Effector memory CD4-positive, alpha-beta T cell (primary cell): ENCODE measurements around the gene AATF.

ENCODE experiments used
- DNase-seq, 3 donors: peaks; one replicate each; pipeline ENCODE4 v3.0.0-alpha.2; 2020
- H3K27ac ChIP-seq: 2 replicates; pipeline ENCODE4 v1.7.0; 2013; ENCODE audit warnings: mild to moderate bottlenecking, low read length, moderate library complexity; ENCODE audit not compliant: insufficient read depth, poor library complexity, severe bottlenecking
- H3K27me3 ChIP-seq: replicated peaks from 2 replicates; pipeline ENCODE4 v1.7.0; 2013; ENCODE audit warnings: mild to moderate bottlenecking, low read length; ENCODE audit not compliant: insufficient read depth, control insufficient read depth, poor library complexity, severe bottlenecking
- H3K36me3 ChIP-seq: 2 replicates; pipeline ENCODE4 v1.7.0; 2013; ENCODE audit warnings: mild to moderate bottlenecking, low read length, moderate library complexity; ENCODE audit not compliant: control insufficient read depth, insufficient read depth
- H3K4me1 ChIP-seq: 2 replicates; pipeline ENCODE4 v1.7.0; 2013; ENCODE audit warnings: low read length, mild to moderate bottlenecking; ENCODE audit not compliant: control insufficient read depth, insufficient read depth, poor library complexity, severe bottlenecking
- H3K4me3 ChIP-seq: 2 replicates; pipeline ENCODE4 v1.7.0; 2013; ENCODE audit warnings: low read length, low read depth, mild to moderate bottlenecking; ENCODE audit not compliant: insufficient read depth, poor library complexity, severe bottlenecking
- H3K9me3 ChIP-seq: 2 replicates; pipeline ENCODE4 v1.7.0; 2013; ENCODE audit warnings: mild to moderate bottlenecking, low read length, moderate library complexity; ENCODE audit not compliant: control insufficient read depth

Gene AATF

DNA sequence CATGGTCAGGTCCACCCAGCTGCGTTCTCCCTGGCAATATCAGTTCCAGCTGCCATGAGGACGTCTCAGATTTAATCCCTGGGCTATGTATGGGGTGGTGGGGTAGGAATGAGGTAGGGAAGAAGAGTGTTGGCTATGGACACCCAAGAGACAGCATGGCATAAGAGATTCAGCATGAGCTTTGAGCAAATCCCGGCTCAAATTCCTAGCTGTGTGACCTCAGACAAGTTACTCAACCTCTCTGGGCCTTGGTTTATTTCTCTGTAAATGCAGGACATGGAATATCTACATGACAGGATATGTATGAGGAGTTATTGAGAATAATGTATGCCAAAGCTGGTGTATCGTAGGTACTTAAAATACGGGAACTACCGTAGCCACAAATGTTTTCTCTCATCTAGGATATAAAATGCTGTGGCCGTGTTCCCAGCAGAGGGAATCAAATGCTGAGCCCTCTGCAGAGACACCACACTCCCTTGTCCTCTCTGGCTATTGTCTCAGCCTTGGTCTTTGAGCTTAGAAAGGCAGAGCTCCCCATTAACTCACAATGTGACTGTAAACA lies 29.3 kb upstream of the AATF start:
- Histone ChIP-seq H3K9me3 (no peaks in the 10 kb centered on the region), H3K27ac (no peak overlapping the region), H3K36me3 (no peaks in the 10 kb centered on the region), H3K27me3 (no peaks in the 10 kb centered on the region), H3K4me1 (no peaks in the 10 kb centered on the region), H3K4me3 (no peak overlapping the region)
- no peak for DNase-seq

GRCh38 chr17:36920032-36921005 lies 28.4 kb upstream of the AATF start:
- Histone ChIP-seq H3K36me3 (no peaks in the 10 kb centered on the region), H3K4me3 (no peak overlapping the region), H3K27ac (no peak overlapping the region), H3K4me1 (no peaks in the 10 kb centered on the region), H3K9me3 (no peaks in the 10 kb centered on the region), H3K27me3 (no peaks in the 10 kb centered on the region)
- DNase-seq, result no peak

DNA sequence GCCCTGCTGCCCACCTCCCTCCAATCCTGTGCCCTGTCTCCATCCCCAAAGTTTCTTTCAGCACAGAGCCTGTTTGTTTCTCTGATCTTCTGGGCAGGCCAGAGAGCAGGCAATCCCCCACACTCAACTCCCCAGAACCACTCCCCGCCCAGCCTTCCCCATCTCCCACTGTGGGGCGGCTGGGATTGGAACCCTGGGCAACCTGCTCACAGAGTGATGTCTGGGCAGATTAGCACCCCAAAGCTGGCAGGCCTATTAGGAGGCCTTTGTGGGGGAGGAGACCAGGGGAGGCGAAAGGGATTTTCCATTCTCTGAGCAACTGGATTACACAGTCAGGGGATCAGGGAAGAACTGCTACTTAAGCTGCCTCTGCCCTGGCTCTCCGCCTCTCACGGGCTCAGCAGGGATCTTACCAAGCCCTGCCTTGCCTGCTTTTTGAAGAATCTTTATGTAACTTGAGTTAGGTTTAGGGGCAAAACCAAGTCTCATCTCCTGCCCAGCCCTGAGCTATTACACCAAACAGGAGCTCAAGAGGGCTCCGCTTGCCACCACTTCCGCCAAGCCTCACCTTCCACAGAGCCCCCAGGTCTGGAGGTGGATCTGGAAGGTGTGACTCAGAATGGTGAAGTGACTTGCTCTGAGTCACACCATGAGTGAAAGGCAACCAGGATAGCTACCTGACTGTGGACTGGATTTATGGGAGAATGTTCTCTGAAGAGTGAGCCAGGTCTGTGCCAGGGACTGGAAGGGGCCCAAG lies 27.5 kb upstream of the AATF start:
- no peak overlapping the region for H3K4me3 ChIP-seq
- H3K9me3 ChIP-seq, result no peaks in the 10 kb centered on the region
- DNase-seq, result no peak
- no peak overlapping the region for H3K27ac ChIP-seq
- H3K4me1 ChIP-seq, result no peaks in the 10 kb centered on the region
- no peaks in the 10 kb centered on the region for H3K36me3 ChIP-seq
- H3K27me3 ChIP-seq, result no peaks in the 10 kb centered on the region

DNA sequence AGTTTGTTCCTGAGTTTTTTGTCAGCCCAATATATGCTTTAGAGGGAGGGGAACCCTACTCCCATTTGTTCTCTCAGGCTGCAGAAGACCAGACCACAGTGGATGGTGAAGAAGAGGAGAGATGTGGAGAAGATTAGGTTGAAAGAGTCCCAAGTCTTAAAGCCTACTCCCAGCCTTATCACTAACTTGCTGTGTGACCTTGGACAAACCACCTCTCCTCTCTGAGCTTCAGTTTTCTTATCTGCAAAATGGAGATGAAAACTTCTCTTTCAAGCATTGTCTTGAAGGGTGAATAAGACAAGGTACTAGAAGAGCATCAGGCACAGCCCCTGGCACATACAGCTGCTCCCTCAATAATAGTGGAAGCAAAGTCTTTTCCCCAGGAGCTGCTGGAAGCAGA lies 26.6 kb upstream of the AATF start:
- no peak for DNase-seq
- no peak overlapping the region for H3K4me3 ChIP-seq
- H3K27me3 ChIP-seq, result no peaks in the 10 kb centered on the region
- no peak overlapping the region for H3K27ac ChIP-seq
- no peaks in the 10 kb centered on the region for H3K9me3 ChIP-seq
- no peaks in the 10 kb centered on the region for H3K4me1 ChIP-seq
- H3K36me3 ChIP-seq, result no peaks in the 10 kb centered on the region

- Histone ChIP-seq H3K4me3 (no peak overlapping the region), H3K9me3 (no peaks in the 10 kb centered on the region), H3K36me3 (no peaks in the 10 kb centered on the region), H3K4me1 (no peaks in the 10 kb centered on the region), H3K27me3 (peaks cover 5% of the 10 kb centered on the region), H3K27ac (no peak overlapping the region)
- no peak for DNase-seq
Observed at GRCh38 chr17:36923814-36924221, 24.9 kb upstream of the AATF start.

- no peak overlapping the region for H3K27ac ChIP-seq
Observed at GRCh38 chr17:36926226-36926625, 22.5 kb upstream of the AATF start.

DNA sequence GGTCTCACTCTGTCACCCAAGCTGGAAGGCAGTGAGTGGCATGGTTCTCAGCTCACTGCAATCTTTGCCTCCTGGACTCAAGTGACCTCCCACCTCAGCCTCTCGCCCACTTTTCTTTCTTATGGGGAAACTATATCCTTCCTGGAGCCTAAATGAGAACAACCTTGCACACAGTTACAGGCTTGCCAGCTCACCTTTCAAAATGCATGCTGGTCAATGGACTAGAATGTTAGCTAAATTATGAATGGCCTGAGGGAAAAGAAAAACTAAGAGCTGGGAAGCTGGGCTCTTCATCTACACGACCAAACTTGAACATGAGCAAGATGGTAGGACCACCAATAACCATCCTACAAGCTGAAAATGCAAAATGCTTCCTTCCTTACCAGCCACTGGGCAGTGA lies 22.1 kb upstream of the AATF start:
- Histone ChIP-seq H3K4me1 (peaks cover under 1% of the 10 kb centered on the region), H3K4me3 (no peak overlapping the region), H3K9me3 (no peaks in the 10 kb centered on the region), H3K27ac (no peak overlapping the region), H3K27me3 (peaks cover 29% of the 10 kb centered on the region), H3K36me3 (no peaks in the 10 kb centered on the region)
- no peak for DNase-seq

More at GRCh38 chr17:36926226-36926625, 22.5 kb upstream of the AATF start:
- Histone ChIP-seq H3K27me3 (peaks cover 24% of the 10 kb centered on the region), H3K36me3 (no peaks in the 10 kb centered on the region), H3K4me1 (no peaks in the 10 kb centered on the region), H3K4me3 (no peak overlapping the region), H3K9me3 (no peaks in the 10 kb centered on the region)
- DNase-seq, result no peak

GRCh38 chr17:36928471-36929345 lies 20.0 kb upstream of the AATF start:
- no peak overlapping the region for H3K27ac ChIP-seq

GRCh38 chr17:36929851-36930582 lies 18.7 kb upstream of the AATF start:
- Histone ChIP-seq H3K36me3 (no peaks in the 10 kb centered on the region), H3K27me3 (peaks cover 61% of the 10 kb centered on the region), H3K4me1 (peaks cover 32% of the 10 kb centered on the region), H3K4me3 (no peak overlapping the region), H3K9me3 (no peaks in the 10 kb centered on the region), H3K27ac (no peak overlapping the region)
- DNase-seq, result no peak

More at GRCh38 chr17:36928471-36929345, 20.0 kb upstream of the AATF start:
- no peak overlapping the region for H3K4me3 ChIP-seq
- H3K4me1 ChIP-seq, result peaks cover 20% of the 10 kb centered on the region
- no peaks in the 10 kb centered on the region for H3K9me3 ChIP-seq
- no peaks in the 10 kb centered on the region for H3K36me3 ChIP-seq
- H3K27me3 ChIP-seq, result peaks cover 47% of the 10 kb centered on the region
- no peak for DNase-seq
